IgD-negative memory B cell (primary cell): Measurements from ENCODE around the gene MYRFL. TPM values are rescaled to one million over a fixed set of nuclear protein-coding genes. Genes with fewer than 3 reads are reported as not detected.

Experiments
- H3K27ac Mint-ChIP-seq, 3 donors: one replicate each; pipeline ENCODE4 v1.8.0; 2020 to 2022; ENCODE audit warnings: mild to moderate bottlenecking in 3 of 3, mixed read lengths in 3 of 3, moderate library complexity in 1 of 3
- H3K27me3 Mint-ChIP-seq: one replicate; pipeline ENCODE4 v1.8.0; 2021; ENCODE audit warnings: mixed read lengths
- H3K36me3 Mint-ChIP-seq: one replicate; pipeline ENCODE4 v1.8.0; 2020; ENCODE audit warnings: mild to moderate bottlenecking, mixed read lengths
- H3K4me1 Mint-ChIP-seq, 3 donors: one replicate each; pipeline ENCODE4 v1.8.0; 2020 to 2022; ENCODE audit warnings: mixed read lengths in 3 of 3, mild to moderate bottlenecking in 1 of 3
- H3K4me3 Mint-ChIP-seq, 4 donors: one replicate each; pipeline ENCODE4 v1.8.0; 2020 to 2022; ENCODE audit warnings: mild to moderate bottlenecking in 4 of 4, mixed read lengths in 4 of 4, moderate library complexity in 3 of 4
- H3K9me3 Mint-ChIP-seq, 3 donors: one replicate each; pipeline ENCODE4 v1.8.0; 2020 to 2021; ENCODE audit warnings: mixed read lengths in 3 of 3, mild to moderate bottlenecking in 1 of 3
- polyA plus RNA-seq: library from polyadenylated mRNA; unstranded; fragments of 300-500 nt; fragmentation: Illumina TruSeq; gene quantifications from one replicate; pipeline ENCODE4 v1.2.3, GENCODE V29; 2021

MYRFL gene
- polyA plus RNA-seq, 1 donor from 2014 or later = not detected

DNA sequence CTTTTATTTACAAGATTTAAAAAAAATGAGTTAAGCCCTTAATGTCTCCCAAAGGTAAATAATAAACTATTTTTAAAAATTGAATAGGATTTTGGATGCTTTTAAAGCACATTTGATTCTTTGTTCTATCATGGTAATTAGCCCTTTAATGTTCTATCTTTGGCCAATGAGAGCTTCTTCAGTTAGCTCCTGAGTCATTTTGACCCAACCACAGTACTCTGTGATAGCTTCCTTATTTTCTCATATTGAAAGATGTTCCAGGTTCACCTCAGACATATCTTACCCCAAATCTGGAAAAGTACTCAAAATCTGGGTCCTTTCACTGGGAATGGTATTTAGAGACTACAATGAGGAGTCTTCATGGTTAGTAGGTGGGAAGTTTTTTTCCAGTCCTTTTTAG is 98.0 kb downstream of the MYRFL start:
- Mint-ChIP-seq H3K27ac (no peak overlapping the region), H3K36me3 (peaks cover 1% of the 10 kb centered on the region), H3K27me3 (no peaks in the 10 kb centered on the region), H3K9me3 (peaks cover 2 to 4% (median 2%) of the 10 kb centered on the region in 3 donors), H3K4me1 (peaks cover 10 to 18% (median 10%) of the 10 kb centered on the region in 3 donors), H3K4me3 (no peak overlapping the region)

DNA sequence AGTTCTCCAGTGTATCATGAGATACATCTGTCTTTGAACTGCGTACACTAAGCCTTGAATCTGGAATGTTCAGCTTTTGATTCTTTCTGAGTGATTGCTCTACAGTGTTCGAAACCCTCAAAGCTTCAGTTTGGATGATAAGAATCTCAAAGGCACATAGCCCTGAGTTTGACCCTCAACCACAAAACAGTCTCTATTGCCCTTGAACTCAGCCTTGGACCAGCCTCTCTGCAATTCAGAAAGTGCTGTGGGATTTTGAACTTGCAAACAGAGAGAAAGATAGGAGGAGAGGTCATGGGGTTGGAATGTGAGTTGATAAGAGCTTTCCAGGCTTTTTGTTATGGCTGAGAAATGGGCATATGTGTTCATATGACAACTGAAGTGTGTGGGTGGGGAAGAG is 100.3 kb downstream of the MYRFL start:
- H3K27me3 Mint-ChIP-seq = no peaks in the 10 kb centered on the region
- H3K36me3 Mint-ChIP-seq = peaks cover 1% of the 10 kb centered on the region
- H3K27ac Mint-ChIP-seq = no peak overlapping the region
- H3K4me3 Mint-ChIP-seq = no peak overlapping the region
- peaks cover 10 to 18% (median 10%) of the 10 kb centered on the region in 3 donors for H3K4me1 Mint-ChIP-seq
- H3K9me3 Mint-ChIP-seq = no peaks in the 10 kb centered on the region

DNA sequence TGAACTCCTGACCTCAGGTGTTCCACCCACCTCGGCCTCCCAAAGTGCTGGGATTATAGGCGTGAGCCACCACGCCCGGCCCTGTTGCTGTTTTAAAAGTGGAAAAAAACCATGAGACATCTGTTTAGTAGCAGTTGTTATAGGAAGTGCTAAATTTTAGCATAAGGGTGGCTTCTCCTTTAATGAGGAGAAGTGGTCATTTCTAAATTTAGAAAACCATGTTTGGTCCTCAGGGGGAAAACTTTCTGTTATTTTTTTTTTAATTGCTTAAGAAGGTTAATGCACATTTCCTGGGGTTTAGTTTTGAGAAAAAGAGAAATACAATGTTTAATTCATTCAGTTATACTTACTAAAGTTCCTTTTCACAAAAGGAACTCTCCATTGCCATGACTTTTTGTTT is 102.1 kb downstream of the MYRFL start:
- peaks cover 1% of the 10 kb centered on the region for H3K36me3 Mint-ChIP-seq
- no peaks in the 10 kb centered on the region for H3K9me3 Mint-ChIP-seq
- H3K27ac Mint-ChIP-seq = no peak overlapping the region
- peak overlapping the region in 2 of 4 donors; percentile 30 to 77 for H3K4me3 Mint-ChIP-seq
- peaks cover 10 to 18% (median 10%) of the 10 kb centered on the region in 3 donors for H3K4me1 Mint-ChIP-seq
- H3K27me3 Mint-ChIP-seq = no peaks in the 10 kb centered on the region

DNA sequence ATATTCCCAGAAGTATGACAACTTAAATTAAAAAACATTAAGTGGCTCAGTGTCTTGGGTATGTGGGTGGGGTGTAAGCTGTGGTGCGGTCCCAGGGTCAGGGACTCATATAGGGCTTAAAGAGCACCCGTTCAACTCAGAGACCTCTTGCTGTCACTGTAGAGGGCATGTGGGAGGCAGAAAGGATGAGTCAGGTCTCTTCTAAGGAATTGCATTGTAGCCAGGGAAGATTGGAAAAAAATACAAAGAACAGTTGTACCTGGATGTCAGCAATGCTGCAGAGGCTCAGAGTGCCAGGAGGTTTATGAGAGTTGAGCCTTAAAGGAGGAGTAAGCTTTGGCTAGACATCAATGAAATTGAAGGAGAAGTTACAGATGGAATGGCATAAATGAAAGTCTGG is 104.1 kb downstream of the MYRFL start:
- Mint-ChIP-seq H3K4me3 (peak overlapping the region in 1 of 4 donors; percentile 19), H3K36me3 (peaks cover 1% of the 10 kb centered on the region), H3K4me1 (peaks cover 10 to 18% (median 12%) of the 10 kb centered on the region in 3 donors), H3K9me3 (no peaks in the 10 kb centered on the region), H3K27ac (no peak overlapping the region), H3K27me3 (no peaks in the 10 kb centered on the region)

DNA sequence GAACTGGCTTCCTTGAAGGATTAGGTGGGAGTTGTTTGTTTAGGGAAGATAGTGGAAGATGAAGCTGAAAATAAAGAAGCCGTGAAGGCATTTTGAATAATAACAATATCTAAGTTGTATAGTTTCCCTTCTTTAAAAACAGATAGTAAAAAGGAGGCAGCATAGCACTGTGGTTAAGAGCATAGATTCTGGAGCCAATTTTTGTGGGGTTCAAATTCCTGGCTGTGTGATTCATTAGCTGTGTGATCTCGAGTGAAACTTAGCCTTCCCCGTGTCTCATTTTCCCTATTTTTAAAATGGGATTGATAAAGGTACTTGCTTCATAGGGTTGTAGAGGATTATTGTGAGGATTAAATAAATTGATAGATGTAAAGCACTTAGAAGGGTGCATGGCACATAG is 104.5 kb downstream of the MYRFL start:
- Mint-ChIP-seq H3K4me3 (no peak overlapping the region), H3K27me3 (no peaks in the 10 kb centered on the region), H3K27ac (no peak overlapping the region), H3K9me3 (no peaks in the 10 kb centered on the region), H3K36me3 (peaks cover 1% of the 10 kb centered on the region), H3K4me1 (peaks cover 11 to 18% (median 12%) of the 10 kb centered on the region in 3 donors)

GRCh38 chr12:69931569-69931968 is 106.5 kb downstream of the MYRFL start:
- Mint-ChIP-seq H3K27ac (no peak overlapping the region), H3K4me1 (peaks cover 7 to 9% (median 9%) of the 10 kb centered on the region in 3 donors), H3K4me3 (no peak overlapping the region), H3K36me3 (peaks cover 1% of the 10 kb centered on the region), H3K9me3 (peaks cover 0 to 4% (median 0%) of the 10 kb centered on the region in 3 donors), H3K27me3 (peaks cover 4% of the 10 kb centered on the region)

- H3K36me3 Mint-ChIP-seq = peaks cover 1% of the 10 kb centered on the region
- peaks cover 0 to 4% (median 0%) of the 10 kb centered on the region in 3 donors for H3K9me3 Mint-ChIP-seq
- H3K27ac Mint-ChIP-seq = peak overlapping the region in 1 of 3 donors; percentile 58
- peaks cover 6 to 8% (median 7%) of the 10 kb centered on the region in 3 donors for H3K4me1 Mint-ChIP-seq
- H3K4me3 Mint-ChIP-seq = no peak overlapping the region
- peaks cover 7% of the 10 kb centered on the region for H3K27me3 Mint-ChIP-seq
Observed at GRCh38 chr12:69932154-69932553, 107.1 kb downstream of the MYRFL start.

GRCh38 chr12:69932676-69933552 is 107.9 kb downstream of the MYRFL start:
- peaks cover 0 to 2% (median 1%) of the 10 kb centered on the region in 3 donors for H3K4me1 Mint-ChIP-seq
- no peak overlapping the region for H3K27ac Mint-ChIP-seq
- peaks cover 1% of the 10 kb centered on the region for H3K36me3 Mint-ChIP-seq
- H3K27me3 Mint-ChIP-seq = peaks cover 7% of the 10 kb centered on the region
- peak overlapping the region in 1 of 4 donors; percentile 85 for H3K4me3 Mint-ChIP-seq
- H3K9me3 Mint-ChIP-seq = peaks cover 3 to 5% (median 4%) of the 10 kb centered on the region in 3 donors

- H3K4me3 Mint-ChIP-seq = no peak overlapping the region
- peaks cover 3 to 5% (median 4%) of the 10 kb centered on the region in 3 donors for H3K9me3 Mint-ChIP-seq
- H3K27ac Mint-ChIP-seq = no peak overlapping the region
- peaks cover 1% of the 10 kb centered on the region for H3K36me3 Mint-ChIP-seq
- peaks cover 0 to 2% (median 1%) of the 10 kb centered on the region in 3 donors for H3K4me1 Mint-ChIP-seq
- peaks cover 7% of the 10 kb centered on the region for H3K27me3 Mint-ChIP-seq
Observed at GRCh38 chr12:69934011-69934410, 109.0 kb downstream of the MYRFL start.

- peaks cover 7% of the 10 kb centered on the region for H3K27me3 Mint-ChIP-seq
- peaks cover 1% of the 10 kb centered on the region for H3K36me3 Mint-ChIP-seq
- no peak overlapping the region for H3K4me3 Mint-ChIP-seq
- H3K27ac Mint-ChIP-seq = no peak overlapping the region
- peaks cover 0 to 2% (median 1%) of the 10 kb centered on the region in 3 donors for H3K4me1 Mint-ChIP-seq
- peaks cover 3 to 5% (median 4%) of the 10 kb centered on the region in 3 donors for H3K9me3 Mint-ChIP-seq
Observed at GRCh38 chr12:69935651-69936100, 110.6 kb downstream of the MYRFL start.

DNA sequence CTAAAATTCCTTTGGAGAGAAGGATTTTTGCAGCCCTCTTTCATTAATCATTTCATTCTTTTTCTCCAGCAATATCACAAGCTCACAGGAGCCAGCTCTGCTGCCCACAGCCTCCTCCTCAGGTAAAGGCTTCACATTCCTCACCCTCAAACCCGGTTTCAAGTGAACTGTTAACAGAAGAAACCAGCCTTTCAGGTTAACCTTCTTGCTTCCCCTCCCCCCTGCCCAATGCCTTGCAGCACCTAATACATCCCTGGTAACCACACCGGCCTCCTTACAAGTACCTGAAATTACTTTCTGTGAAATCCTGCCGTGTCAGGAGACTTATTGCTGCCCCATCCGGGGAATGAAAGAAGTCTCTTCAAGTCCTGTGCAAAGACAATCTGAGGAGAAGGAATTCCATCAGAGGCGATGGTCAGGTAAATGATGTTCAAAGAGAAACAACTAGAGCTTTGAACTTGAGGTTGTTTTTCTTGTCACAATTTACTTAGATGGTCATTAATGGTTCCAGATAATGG is 111.2 kb downstream of the MYRFL start:
- Mint-ChIP-seq H3K4me1 (peaks cover 0 to 2% (median 1%) of the 10 kb centered on the region in 3 donors), H3K27me3 (peaks cover 7% of the 10 kb centered on the region), H3K4me3 (no peak overlapping the region), H3K36me3 (peaks cover 1% of the 10 kb centered on the region), H3K9me3 (peaks cover 3 to 5% (median 4%) of the 10 kb centered on the region in 3 donors), H3K27ac (no peak overlapping the region)

DNA sequence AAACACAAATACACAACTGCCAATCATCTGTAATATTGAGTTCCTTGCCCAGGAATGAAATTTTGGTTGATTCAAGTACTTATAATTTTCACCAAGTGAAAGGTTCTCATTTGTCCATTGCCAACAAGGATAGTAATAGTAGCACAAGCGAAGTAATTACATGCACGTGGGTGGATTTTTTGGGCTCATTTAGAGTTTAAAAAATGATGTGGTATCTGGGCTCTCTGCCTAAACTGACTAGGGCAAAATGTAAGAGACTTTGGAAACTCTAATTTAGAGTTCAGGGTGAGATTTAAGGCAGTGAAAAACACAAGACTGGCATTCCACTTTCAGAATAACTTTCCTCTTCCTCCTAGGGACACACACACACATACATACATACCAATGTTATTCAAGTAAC is 111.7 kb downstream of the MYRFL start:
- Mint-ChIP-seq H3K4me3 (no peak overlapping the region), H3K36me3 (peaks cover 1% of the 10 kb centered on the region), H3K27me3 (peaks cover 7% of the 10 kb centered on the region), H3K4me1 (peaks cover 0 to 2% (median 1%) of the 10 kb centered on the region in 3 donors), H3K27ac (peak overlapping the region in 1 of 3 donors; percentile 64), H3K9me3 (peaks cover 3 to 5% (median 4%) of the 10 kb centered on the region in 3 donors)

- no peaks in the 10 kb centered on the region for H3K4me1 Mint-ChIP-seq
- H3K9me3 Mint-ChIP-seq = peaks cover 0 to 2% (median 0%) of the 10 kb centered on the region in 3 donors
- no peak overlapping the region for H3K27ac Mint-ChIP-seq
- no peak overlapping the region for H3K4me3 Mint-ChIP-seq
- H3K27me3 Mint-ChIP-seq = peaks cover 2% of the 10 kb centered on the region
- no peaks in the 10 kb centered on the region for H3K36me3 Mint-ChIP-seq
Observed at GRCh38 chr12:69947123-69947522, 122.1 kb downstream of the MYRFL start.

DNA sequence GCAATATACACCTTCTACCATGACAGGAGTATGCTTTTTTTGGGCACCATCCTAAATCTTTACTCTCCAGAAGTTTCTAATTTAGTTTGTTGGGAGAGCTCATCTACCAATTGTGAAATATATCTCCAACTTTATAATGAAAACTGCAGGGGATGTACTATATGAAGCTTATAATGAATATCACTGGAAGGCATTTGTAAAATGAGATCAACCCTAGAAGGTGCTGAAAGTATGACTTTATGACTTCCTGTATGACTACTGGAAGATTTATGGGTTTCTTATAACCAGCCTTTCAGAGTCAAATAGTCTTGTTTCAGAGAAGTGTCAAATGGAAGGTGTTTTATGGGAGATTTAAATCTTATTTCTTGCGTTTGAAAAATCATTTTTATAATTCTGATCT is 122.9 kb downstream of the MYRFL start:
- Mint-ChIP-seq H3K4me3 (no peak overlapping the region), H3K27ac (no peak overlapping the region), H3K27me3 (peaks cover 2% of the 10 kb centered on the region), H3K36me3 (no peaks in the 10 kb centered on the region), H3K9me3 (peaks cover 0 to 2% (median under 1%) of the 10 kb centered on the region in 3 donors), H3K4me1 (no peaks in the 10 kb centered on the region)

- Mint-ChIP-seq H3K4me3 (no peak overlapping the region), H3K27ac (no peak overlapping the region), H3K27me3 (peaks cover 2% of the 10 kb centered on the region), H3K36me3 (no peaks in the 10 kb centered on the region), H3K4me1 (no peaks in the 10 kb centered on the region), H3K9me3 (peaks cover 0 to 2% (median 2%) of the 10 kb centered on the region in 3 donors)
Observed at GRCh38 chr12:69948851-69949250, 123.8 kb downstream of the MYRFL start.
